GM06990 (cell line): ENCODE data around the gene ZNF407.

ENCODE experiments used
- DNase-seq: peaks from one replicate; pipeline ENCODE4 v3.0.0-alpha.2; 2011; ENCODE audit not compliant: insufficient read length; ENCODE audit errors: extremely low read depth
- H3K27me3 ChIP-seq: replicated peaks from 2 replicates; pipeline ENCODE4 v1.6.0; 2011; ENCODE audit warnings: low read length; ENCODE audit not compliant: control insufficient read depth, insufficient read depth
- H3K36me3 ChIP-seq: 2 replicates; pipeline ENCODE4 v1.5.1; 2011; ENCODE audit warnings: low read length; ENCODE audit not compliant: control insufficient read depth, insufficient read depth
- H3K4me3 ChIP-seq: replicated peaks from 2 replicates; pipeline ENCODE4 v1.5.1; 2011; ENCODE audit warnings: low read depth, mild to moderate bottlenecking, control low read depth, low read length
- TF ChIP-seq, protein P1 (sequence below): IDR thresholded peaks from 2 replicates; pipeline ENCODE4 v1.5.1; 2011; ENCODE audit warnings: low read length, control low read depth, mild to moderate bottlenecking, inconsistent platforms; ENCODE audit not compliant: insufficient read depth, poor library complexity, severe bottlenecking

Gene ZNF407

DNA sequence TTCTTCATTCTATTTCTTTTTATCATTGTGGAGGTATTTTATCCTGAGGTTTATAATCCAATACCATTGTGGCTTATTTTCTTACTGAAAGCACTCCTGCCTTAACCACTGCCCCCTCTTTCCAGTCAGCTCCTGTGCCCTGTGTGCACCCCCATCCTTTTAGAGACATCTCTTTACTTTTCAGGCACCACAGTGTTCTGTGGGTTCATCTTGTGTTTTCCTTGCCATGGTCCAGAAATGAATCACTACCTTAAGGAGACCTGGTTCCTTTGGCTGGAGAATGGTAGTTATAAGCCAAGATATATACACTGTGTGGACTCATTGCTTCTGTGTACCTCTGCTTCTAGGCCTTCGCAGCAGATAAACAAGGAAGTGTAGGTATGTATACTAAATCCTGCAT lies 332.9 kb downstream of the ZNF407 start:
- DNase-seq: no peak
- TF ChIP-seq, protein P1, sequence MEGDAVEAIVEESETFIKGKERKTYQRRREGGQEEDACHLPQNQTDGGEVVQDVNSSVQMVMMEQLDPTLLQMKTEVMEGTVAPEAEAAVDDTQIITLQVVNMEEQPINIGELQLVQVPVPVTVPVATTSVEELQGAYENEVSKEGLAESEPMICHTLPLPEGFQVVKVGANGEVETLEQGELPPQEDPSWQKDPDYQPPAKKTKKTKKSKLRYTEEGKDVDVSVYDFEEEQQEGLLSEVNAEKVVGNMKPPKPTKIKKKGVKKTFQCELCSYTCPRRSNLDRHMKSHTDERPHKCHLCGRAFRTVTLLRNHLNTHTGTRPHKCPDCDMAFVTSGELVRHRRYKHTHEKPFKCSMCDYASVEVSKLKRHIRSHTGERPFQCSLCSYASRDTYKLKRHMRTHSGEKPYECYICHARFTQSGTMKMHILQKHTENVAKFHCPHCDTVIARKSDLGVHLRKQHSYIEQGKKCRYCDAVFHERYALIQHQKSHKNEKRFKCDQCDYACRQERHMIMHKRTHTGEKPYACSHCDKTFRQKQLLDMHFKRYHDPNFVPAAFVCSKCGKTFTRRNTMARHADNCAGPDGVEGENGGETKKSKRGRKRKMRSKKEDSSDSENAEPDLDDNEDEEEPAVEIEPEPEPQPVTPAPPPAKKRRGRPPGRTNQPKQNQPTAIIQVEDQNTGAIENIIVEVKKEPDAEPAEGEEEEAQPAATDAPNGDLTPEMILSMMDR: no peak
- Histone ChIP-seq H3K27me3 (no peaks in the 10 kb centered on the region), H3K4me3 (no peak overlapping the region), H3K36me3 (no peaks in the 10 kb centered on the region)

DNA sequence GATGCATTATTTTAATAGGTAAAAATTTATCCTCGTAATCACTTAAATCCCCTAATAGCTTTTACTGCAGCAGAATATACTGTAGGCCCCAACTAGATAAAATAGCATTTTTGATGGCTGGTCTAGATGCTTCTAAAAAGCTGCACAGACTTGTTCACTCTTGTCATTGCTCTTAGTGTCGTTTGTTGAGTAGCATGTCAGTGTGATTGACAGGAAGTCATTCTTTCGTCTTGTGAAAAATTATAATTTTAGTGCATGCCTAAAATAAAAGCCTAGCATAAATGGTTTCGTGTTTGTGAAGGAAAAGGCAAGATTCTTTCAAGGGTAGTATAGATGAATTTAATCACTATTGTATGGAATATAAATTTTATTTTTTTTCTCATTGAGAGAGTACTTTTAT lies 336.3 kb downstream of the ZNF407 start:
- TF ChIP-seq, protein P1: no peak

GRCh38 chr18:74935434-74935833 lies 337.8 kb downstream of the ZNF407 start:
- Histone ChIP-seq H3K27me3 (no peaks in the 10 kb centered on the region), H3K4me3 (no peak overlapping the region), H3K36me3 (no peaks in the 10 kb centered on the region)
- no peak for DNase-seq
- TF ChIP-seq, protein P1: no peak

More for the DNA sequence above, 336.3 kb downstream of the ZNF407 start:
- Histone ChIP-seq H3K27me3 (no peaks in the 10 kb centered on the region), H3K4me3 (no peak overlapping the region), H3K36me3 (no peaks in the 10 kb centered on the region)
- DNase-seq: no peak

DNA sequence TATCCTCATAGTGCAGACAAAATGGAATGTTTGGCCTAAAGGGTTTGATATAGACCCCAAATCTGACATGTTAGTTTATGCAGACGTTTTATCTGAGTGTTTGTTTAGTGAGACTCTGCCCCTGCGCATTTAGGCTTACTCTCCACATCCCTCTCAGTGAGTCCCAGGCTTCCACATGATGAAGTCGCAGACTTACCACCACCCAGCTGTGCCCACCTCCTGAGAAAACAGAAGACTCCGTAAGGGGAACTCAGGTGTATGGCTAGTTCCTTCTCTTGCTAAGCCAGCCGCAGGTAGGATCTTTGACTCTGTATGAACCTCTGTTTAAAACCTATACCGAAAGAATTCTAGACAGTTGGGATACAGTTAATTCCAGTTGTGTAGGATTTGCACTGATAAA lies 338.7 kb downstream of the ZNF407 start:
- H3K36me3 ChIP-seq: no peaks in the 10 kb centered on the region
- H3K4me3 ChIP-seq: no peak overlapping the region
- DNase-seq: no peak
- H3K27me3 ChIP-seq: no peaks in the 10 kb centered on the region
- TF ChIP-seq, protein P1: no peak

GRCh38 chr18:74937291-74937690 lies 339.6 kb downstream of the ZNF407 start:
- TF ChIP-seq, protein P1: no peak
- no peaks in the 10 kb centered on the region for H3K27me3 ChIP-seq
- DNase-seq: no peak
- no peak overlapping the region for H3K4me3 ChIP-seq
- no peaks in the 10 kb centered on the region for H3K36me3 ChIP-seq

GRCh38 chr18:74940856-74941255 lies 343.2 kb downstream of the ZNF407 start:
- H3K36me3 ChIP-seq: no peaks in the 10 kb centered on the region
- H3K27me3 ChIP-seq: no peaks in the 10 kb centered on the region
- H3K4me3 ChIP-seq: no peak overlapping the region
- TF ChIP-seq, protein P1: no peak
- no peak for DNase-seq
